Lower lobe of right lung (tissue), 2 donors: ENCODE results near the gene CARM1. TPM values are rescaled to one million over a fixed set of nuclear protein-coding genes. Genes with fewer than 3 reads are reported as not detected.
A peak's percentile ranks its signal among the peaks of the same experiment; 100 is the strongest.

Source experiments
- ATAC-seq, 2 donors: fragments of 200-7000 bp; cut with Tn5 transposase; one replicate each; pipeline ENCODE4 v1.9.1; 2020 to 2022; ENCODE audit warnings: mild to moderate bottlenecking in 2 of 2, moderate library complexity in 2 of 2
- DNase-seq: peaks from one replicate; pipeline ENCODE4 v3.0.0-alpha.2; 2020
- H3K27ac ChIP-seq: fragments of 200-600 bp; one replicate; pipeline ENCODE4 v1.8.0; 2022
- H3K27me3 ChIP-seq: fragments of 200-600 bp; one replicate; pipeline ENCODE4 v1.8.0; 2022; ENCODE audit warnings: low read depth
- H3K36me3 ChIP-seq: fragments of 200-600 bp; one replicate; pipeline ENCODE4 v1.8.0; 2022; ENCODE audit warnings: mild to moderate bottlenecking
- H3K4me1 ChIP-seq: fragments of 200-600 bp; one replicate; pipeline ENCODE4 v1.8.0; 2022
- H3K4me3 ChIP-seq: fragments of 200-600 bp; one replicate; pipeline ENCODE4 v1.8.0; 2022; ENCODE audit warnings: mild to moderate bottlenecking
- H3K9me3 ChIP-seq: fragments of 200-600 bp; one replicate; pipeline ENCODE4 v1.8.0; 2022
- CTCF ChIP-seq: fragments of 200-600 bp; IDR thresholded peaks from one replicate; pipeline ENCODE4 v1.8.0; 2022; ENCODE audit warnings: antibody characterized with exemption, mild to moderate bottlenecking
- intact Hi-C: fragments of 100-400 bp; cut with DNase I; formaldehyde crosslinking; loops from one replicate; pipeline ENCODE4 v1.11.0; 2022
- total RNA-seq: library from RNA; stranded (reverse); fragmentation: NEBNext Ultra II Directional; extraction: Animal tissue kit (Norgen Biotek cat#: 25700); gene quantifications from one replicate; pipeline ENCODE4 v1.2.1, GENCODE V29; 2021
- donor health status: DM: no; HTN: yes; CAD: no; lungs with severe emphysema.

Gene CARM1
- total RNA-seq, 1 donor from 2014 or later: 27.5 TPM

- no peak for DNase-seq
- Histone ChIP-seq H3K4me3 (no peak overlapping the region), H3K4me1 (peaks cover 17% of the 10 kb centered on the region), H3K27me3 (no peaks in the 10 kb centered on the region), H3K27ac (no peak overlapping the region), H3K9me3 (no peaks in the 10 kb centered on the region), H3K36me3 (no peaks in the 10 kb centered on the region)
- no peak for TF ChIP-seq CTCF
- no peak for ATAC-seq
- intact Hi-C loops: no loop called here
Measured at GRCh38 chr19:10839114-10840050, 32.0 kb upstream of the CARM1 start.

- no peak for ATAC-seq
- DNase-seq: no peak
- Histone ChIP-seq H3K4me3 (no peak overlapping the region), H3K27me3 (no peaks in the 10 kb centered on the region), H3K9me3 (no peaks in the 10 kb centered on the region), H3K27ac (no peak overlapping the region), H3K36me3 (no peaks in the 10 kb centered on the region), H3K4me1 (no peaks in the 10 kb centered on the region)
- no peak for TF ChIP-seq CTCF
- intact Hi-C loops: no loop called here
Measured at GRCh38 chr19:10842788-10843187, 28.6 kb upstream of the CARM1 start.

- DNase-seq (no peak), ATAC-seq (no peak)
- no peak for TF ChIP-seq CTCF
- peaks cover 3% of the 10 kb centered on the region for H3K27me3 ChIP-seq
- no peaks in the 10 kb centered on the region for H3K4me1 ChIP-seq
- H3K4me3 ChIP-seq: no peak overlapping the region
- intact Hi-C loops: no loop called here
- H3K36me3 ChIP-seq: no peaks in the 10 kb centered on the region
- H3K27ac ChIP-seq: no peak overlapping the region
- H3K9me3 ChIP-seq: no peaks in the 10 kb centered on the region
Measured at GRCh38 chr19:10846500-10847202, 24.7 kb upstream of the CARM1 start.

GRCh38 chr19:10848230-10848856 lies 23.0 kb upstream of the CARM1 start, which contains the start of gene C19orf38:
Gene C19orf38 (plus strand): TSS chr19:10848415. CDS start chr19:10848509, 94 bp downstream.
- Histone ChIP-seq H3K27me3 (peaks cover 3% of the 10 kb centered on the region), H3K27ac (no peak within 1 kb of the TSS), H3K36me3 (no peaks in the 10 kb centered on the region), H3K4me1 (no peaks in the 10 kb centered on the region), H3K9me3 (no peaks in the 10 kb centered on the region), H3K4me3 (peak within 1 kb of the TSS; percentile 11)
- DNase-seq (no peak), ATAC-seq (peak; percentile 44 to 73)
- intact Hi-C loops: no loop called here
- TF ChIP-seq CTCF: no peak

GRCh38 chr19:10850631-10851030 lies 20.7 kb upstream of the CARM1 start:
- H3K36me3 ChIP-seq: no peaks in the 10 kb centered on the region
- H3K4me1 ChIP-seq: no peaks in the 10 kb centered on the region
- H3K27me3 ChIP-seq: peaks cover 3% of the 10 kb centered on the region
- intact Hi-C loops: no loop called here
- H3K9me3 ChIP-seq: no peaks in the 10 kb centered on the region
- H3K4me3 ChIP-seq: no peak overlapping the region
- TF ChIP-seq CTCF: no peak
- no peak for DNase-seq
- no peak overlapping the region for H3K27ac ChIP-seq
- no peak for ATAC-seq
